K562 (cell line): ENCODE measurements around the gene TFEC. TPM values are rescaled to one million over a fixed set of nuclear protein-coding genes. Genes with fewer than 3 reads are reported as not detected.

Experiments used
- CREB3L1 ChIP-seq: fragments of 450-650 bp; IDR thresholded peaks from 2 replicates; pipeline ENCODE4 v1.6.1; 2014; ENCODE audit warnings: low read depth, mild to moderate bottlenecking, moderate library complexity, borderline replicate concordance
- ZBTB40 ChIP-seq, 2 experiments: fragments of 450-650 bp in 1 of 2; sonication (generic) in 1 of 2; formaldehyde crosslinking in 1 of 2; IDR thresholded peaks; 2 replicates each; pipeline versions ENCODE4 v1.7.1 to v1.9.0; 2016 to 2022; ENCODE audit warnings: inconsistent platforms in 1 of 2, mild to moderate bottlenecking in 1 of 2, missing genetic modification reagents in 1 of 2
- ZNF830 ChIP-seq: fragments of 250-450 bp; sonication (Bioruptor Pico); IDR thresholded peaks from 2 replicates; pipeline ENCODE4 v1.5.0; 2021; ENCODE audit warnings: mild to moderate bottlenecking
- polyA plus RNA-seq, 8 experiments: library from polyadenylated mRNA; depleted of rRNA in 4 of 8; stranded (reverse) in 5 of 8; unstranded in 3 of 8; fragments of >200 nt; fragmentation: Nextera tagmentation in 2 of 8; fragmentation: Illumina TruSeq in 1 of 8; extraction: Ambion mirVana in 2 of 8; extraction: Trizol in 1 of 8; gene quantifications; 2 replicates each; pipeline versions ENCODE4 v1.2.1 to v1.2.3, GENCODE V29; 2011 to 2014; ENCODE audit warnings: inconsistent platforms in 1 of 8, missing spikeins in 1 of 8
- total RNA-seq, 7 experiments: library from RNA; depleted of rRNA in 6 of 7; stranded (reverse); fragments of >200 nt in 6 of 7; fragmentation: Illumina TruSeq in 2 of 7; extraction: Trizol in 2 of 7; gene quantifications; 2 replicates each; pipeline versions ENCODE4 v1.2.1 to v1.2.3, GENCODE V29; 2011 to 2021; ENCODE audit warnings: low replicate concordance in 1 of 7

TFEC gene
- total and polyA plus RNA-seq, 9 of the 15 experiments (the other 6 are each of a cell fraction or from before 2014, with no cell fraction given), result 0.01 TPM; not detected in 8

- no peak for TF ChIP-seq CREB3L1
- no peak for TF ChIP-seq ZNF830 (CRISPR knock-in tag)
- TF ChIP-seq ZBTB40 (IDR thresholded peaks at IDR 0.05), result no peak
- no peak for TF ChIP-seq ZBTB40 (CRISPR knock-in tag; IDR thresholded peaks at IDR 0.05)
Observed at GRCh38 chr7:115933471-115933870, 97.1 kb downstream of the TFEC start (continued).
